Body of pancreas (tissue), 4 donors: Measurements from ENCODE around the gene UMODL1.

Experiments
- CTCF ChIP-seq, 7 experiments: fragments of 450-650 bp in 4 of 7; fragments of 200-600 bp in 3 of 7; sonication (generic) in 3 of 7; IDR thresholded peaks; one replicate each; pipeline ENCODE4 v1.5.1; 2016 to 2019; ENCODE audit warnings: antibody characterized with exemption in 7 of 7
- POLR2A ChIP-seq, 3 donors: fragments of 450-650 bp; IDR thresholded peaks; one replicate each; pipeline ENCODE4 v1.6.1; 2016; ENCODE audit warnings: antibody characterized with exemption in 3 of 3, mild to moderate bottlenecking in 2 of 3

DNA sequence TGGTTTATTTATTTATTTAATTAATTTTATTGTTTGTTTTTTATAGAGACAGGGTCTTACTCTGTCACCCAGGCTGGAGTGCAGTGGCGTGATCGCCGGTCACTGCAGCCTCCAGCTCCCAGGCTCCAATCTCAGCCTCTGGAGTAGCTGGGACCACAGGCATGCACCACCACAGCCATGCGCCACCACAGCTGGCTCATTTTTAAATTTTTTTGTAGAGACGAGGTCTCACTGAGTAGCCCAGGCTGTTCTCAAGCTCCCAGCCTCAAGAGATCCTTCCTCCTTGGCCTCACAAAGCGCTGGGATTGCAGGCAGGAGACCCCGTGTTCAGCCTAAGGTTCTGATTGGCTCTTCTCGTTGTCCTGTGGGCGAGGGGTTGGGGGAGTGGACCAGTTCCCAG, 22.1 kb downstream of the UMODL1 start:
- TF ChIP-seq CTCF (IDR thresholded peaks at IDR 0.05): no peak
- no peak for TF ChIP-seq POLR2A (IDR thresholded peaks at IDR 0.05)
